ENCODE measurements around the gene PRIMA1.

DNA sequence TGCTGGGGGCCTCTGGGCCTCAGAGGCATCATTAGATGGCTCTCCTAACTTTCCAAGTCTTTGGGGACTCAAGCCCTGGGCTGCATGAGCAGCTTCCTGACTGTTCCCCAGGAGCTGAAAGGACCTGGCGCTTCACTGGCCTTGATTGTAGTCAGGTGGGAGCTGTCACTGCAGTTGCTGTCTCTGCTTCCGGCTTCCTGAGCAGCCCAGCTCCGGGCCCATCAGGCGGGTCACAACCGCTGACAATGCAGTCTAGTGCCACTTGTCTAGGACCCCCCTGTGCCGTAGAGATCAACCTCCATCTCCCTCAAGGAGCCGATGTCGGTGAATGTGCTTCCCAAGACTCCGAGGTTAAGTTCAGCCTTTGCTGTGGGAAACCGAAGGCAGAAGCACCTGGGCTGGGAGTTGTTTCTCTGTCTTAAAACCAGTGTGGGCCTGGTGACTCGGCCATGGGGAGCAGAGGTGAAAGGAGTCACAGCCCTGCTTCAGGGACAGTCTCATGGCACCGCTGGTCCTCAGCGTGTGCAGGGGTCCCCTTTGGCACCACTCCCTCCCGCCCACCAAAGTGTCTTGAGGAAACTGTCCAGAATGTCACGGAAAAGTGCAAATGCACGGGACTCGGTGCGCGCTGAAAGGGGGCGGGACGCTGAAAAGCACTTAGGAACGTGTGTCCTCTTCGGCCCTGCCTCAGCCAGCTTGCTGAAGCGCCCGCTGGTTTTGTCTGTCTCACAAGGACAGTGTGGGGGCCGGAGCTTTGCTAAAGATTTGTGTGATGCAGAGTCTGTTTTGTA, 44.8 kb downstream of the PRIMA1 start:
- TF ChIP-seq, protein P1, sequence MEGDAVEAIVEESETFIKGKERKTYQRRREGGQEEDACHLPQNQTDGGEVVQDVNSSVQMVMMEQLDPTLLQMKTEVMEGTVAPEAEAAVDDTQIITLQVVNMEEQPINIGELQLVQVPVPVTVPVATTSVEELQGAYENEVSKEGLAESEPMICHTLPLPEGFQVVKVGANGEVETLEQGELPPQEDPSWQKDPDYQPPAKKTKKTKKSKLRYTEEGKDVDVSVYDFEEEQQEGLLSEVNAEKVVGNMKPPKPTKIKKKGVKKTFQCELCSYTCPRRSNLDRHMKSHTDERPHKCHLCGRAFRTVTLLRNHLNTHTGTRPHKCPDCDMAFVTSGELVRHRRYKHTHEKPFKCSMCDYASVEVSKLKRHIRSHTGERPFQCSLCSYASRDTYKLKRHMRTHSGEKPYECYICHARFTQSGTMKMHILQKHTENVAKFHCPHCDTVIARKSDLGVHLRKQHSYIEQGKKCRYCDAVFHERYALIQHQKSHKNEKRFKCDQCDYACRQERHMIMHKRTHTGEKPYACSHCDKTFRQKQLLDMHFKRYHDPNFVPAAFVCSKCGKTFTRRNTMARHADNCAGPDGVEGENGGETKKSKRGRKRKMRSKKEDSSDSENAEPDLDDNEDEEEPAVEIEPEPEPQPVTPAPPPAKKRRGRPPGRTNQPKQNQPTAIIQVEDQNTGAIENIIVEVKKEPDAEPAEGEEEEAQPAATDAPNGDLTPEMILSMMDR (IDR thresholded peaks at IDR 0.05), result no peak
- TF ChIP-seq TCF7L2 (IDR thresholded peaks at IDR 0.05; ENCODE audit: low read depth, low read length) (no peak), REST (IDR thresholded peaks at IDR 0.05; ENCODE audit: insufficient read depth in 1 of 2, low read depth in 2 of 2, low read length in 1 of 2) (no peak), POLR2AphosphoS5 (IDR thresholded peaks at IDR 0.05; ENCODE audit: low read depth, low read length) (no peak), SIN3A (IDR thresholded peaks at IDR 0.05; ENCODE audit: borderline replicate concordance, insufficient read depth, low read depth, low read length) (no peak)

All from Panc1 (cell line).